GM23338 (cell line): ENCODE data around the gene TP73.

Experiments used
- EZH2 ChIP-seq: fragments of 200-600 bp; sonication (generic); IDR thresholded peaks from one replicate; pipeline ENCODE4 v1.8.0; 2017; ENCODE audit warnings: antibody characterized with exemption, mild to moderate bottlenecking, low read depth; ENCODE audit not compliant: unreplicated experiment
- EZH2phosphoT487 ChIP-seq: fragments of 200-600 bp; sonication (generic); IDR thresholded peaks from one replicate; pipeline ENCODE4 v1.8.1; 2018; ENCODE audit warnings: antibody characterized with exemption; ENCODE audit not compliant: unreplicated experiment
- POLR2AphosphoS5 ChIP-seq: IDR thresholded peaks from 2 replicates; pipeline ENCODE4 v1.6.1; 2016; ENCODE audit warnings: antibody characterized with exemption, low read depth
- TF ChIP-seq, protein P1 (sequence below), 2 experiments: fragments of 200-600 bp in 1 of 2; sonication (generic) in 1 of 2; conservative IDR thresholded peaks; 2 replicates each; pipeline versions ENCODE4 v1.5.1 to v1.6.1; 2016 to 2017; ENCODE audit warnings: antibody characterized with exemption in 2 of 2, low read depth in 2 of 2, mild to moderate bottlenecking in 2 of 2, moderate library complexity in 1 of 2
- TF ChIP-seq, protein P2 (sequence below): fragments of 250-450 bp; sonication (Bioruptor Pico); IDR thresholded peaks from 2 replicates; pipeline ENCODE4 v1.5.0; 2020; ENCODE audit warnings: mild to moderate bottlenecking, moderate library complexity

DNA sequence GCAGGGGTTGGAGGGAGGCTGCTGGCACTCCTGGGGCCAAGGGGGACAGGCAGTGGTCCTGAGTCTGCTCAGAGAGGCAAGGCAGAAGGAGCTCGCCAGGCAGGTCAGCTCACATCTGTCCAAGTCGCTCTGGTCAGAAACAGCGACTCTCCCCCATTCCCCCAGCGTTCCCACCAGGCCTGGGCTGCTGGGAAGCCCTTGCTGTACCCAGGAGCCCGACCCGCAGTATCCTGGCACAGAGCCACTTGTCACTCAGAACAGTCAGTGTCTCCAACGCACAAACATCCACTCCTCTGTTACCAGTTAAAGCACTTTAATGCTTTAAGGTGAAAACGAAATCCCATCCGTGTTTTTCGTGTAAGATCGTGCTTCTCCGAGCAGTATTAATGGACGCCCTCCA lies 83.4 kb downstream of the TP73 start:
- TF ChIP-seq, protein P1, sequence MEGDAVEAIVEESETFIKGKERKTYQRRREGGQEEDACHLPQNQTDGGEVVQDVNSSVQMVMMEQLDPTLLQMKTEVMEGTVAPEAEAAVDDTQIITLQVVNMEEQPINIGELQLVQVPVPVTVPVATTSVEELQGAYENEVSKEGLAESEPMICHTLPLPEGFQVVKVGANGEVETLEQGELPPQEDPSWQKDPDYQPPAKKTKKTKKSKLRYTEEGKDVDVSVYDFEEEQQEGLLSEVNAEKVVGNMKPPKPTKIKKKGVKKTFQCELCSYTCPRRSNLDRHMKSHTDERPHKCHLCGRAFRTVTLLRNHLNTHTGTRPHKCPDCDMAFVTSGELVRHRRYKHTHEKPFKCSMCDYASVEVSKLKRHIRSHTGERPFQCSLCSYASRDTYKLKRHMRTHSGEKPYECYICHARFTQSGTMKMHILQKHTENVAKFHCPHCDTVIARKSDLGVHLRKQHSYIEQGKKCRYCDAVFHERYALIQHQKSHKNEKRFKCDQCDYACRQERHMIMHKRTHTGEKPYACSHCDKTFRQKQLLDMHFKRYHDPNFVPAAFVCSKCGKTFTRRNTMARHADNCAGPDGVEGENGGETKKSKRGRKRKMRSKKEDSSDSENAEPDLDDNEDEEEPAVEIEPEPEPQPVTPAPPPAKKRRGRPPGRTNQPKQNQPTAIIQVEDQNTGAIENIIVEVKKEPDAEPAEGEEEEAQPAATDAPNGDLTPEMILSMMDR (conservative IDR thresholded peaks at IDR 0.05; ENCODE audit: low read depth in 2 of 2) = no peak
- TF ChIP-seq POLR2AphosphoS5 (no peak), EZH2 (no peak), EZH2phosphoT487 (no peak)
- TF ChIP-seq, protein P2, sequence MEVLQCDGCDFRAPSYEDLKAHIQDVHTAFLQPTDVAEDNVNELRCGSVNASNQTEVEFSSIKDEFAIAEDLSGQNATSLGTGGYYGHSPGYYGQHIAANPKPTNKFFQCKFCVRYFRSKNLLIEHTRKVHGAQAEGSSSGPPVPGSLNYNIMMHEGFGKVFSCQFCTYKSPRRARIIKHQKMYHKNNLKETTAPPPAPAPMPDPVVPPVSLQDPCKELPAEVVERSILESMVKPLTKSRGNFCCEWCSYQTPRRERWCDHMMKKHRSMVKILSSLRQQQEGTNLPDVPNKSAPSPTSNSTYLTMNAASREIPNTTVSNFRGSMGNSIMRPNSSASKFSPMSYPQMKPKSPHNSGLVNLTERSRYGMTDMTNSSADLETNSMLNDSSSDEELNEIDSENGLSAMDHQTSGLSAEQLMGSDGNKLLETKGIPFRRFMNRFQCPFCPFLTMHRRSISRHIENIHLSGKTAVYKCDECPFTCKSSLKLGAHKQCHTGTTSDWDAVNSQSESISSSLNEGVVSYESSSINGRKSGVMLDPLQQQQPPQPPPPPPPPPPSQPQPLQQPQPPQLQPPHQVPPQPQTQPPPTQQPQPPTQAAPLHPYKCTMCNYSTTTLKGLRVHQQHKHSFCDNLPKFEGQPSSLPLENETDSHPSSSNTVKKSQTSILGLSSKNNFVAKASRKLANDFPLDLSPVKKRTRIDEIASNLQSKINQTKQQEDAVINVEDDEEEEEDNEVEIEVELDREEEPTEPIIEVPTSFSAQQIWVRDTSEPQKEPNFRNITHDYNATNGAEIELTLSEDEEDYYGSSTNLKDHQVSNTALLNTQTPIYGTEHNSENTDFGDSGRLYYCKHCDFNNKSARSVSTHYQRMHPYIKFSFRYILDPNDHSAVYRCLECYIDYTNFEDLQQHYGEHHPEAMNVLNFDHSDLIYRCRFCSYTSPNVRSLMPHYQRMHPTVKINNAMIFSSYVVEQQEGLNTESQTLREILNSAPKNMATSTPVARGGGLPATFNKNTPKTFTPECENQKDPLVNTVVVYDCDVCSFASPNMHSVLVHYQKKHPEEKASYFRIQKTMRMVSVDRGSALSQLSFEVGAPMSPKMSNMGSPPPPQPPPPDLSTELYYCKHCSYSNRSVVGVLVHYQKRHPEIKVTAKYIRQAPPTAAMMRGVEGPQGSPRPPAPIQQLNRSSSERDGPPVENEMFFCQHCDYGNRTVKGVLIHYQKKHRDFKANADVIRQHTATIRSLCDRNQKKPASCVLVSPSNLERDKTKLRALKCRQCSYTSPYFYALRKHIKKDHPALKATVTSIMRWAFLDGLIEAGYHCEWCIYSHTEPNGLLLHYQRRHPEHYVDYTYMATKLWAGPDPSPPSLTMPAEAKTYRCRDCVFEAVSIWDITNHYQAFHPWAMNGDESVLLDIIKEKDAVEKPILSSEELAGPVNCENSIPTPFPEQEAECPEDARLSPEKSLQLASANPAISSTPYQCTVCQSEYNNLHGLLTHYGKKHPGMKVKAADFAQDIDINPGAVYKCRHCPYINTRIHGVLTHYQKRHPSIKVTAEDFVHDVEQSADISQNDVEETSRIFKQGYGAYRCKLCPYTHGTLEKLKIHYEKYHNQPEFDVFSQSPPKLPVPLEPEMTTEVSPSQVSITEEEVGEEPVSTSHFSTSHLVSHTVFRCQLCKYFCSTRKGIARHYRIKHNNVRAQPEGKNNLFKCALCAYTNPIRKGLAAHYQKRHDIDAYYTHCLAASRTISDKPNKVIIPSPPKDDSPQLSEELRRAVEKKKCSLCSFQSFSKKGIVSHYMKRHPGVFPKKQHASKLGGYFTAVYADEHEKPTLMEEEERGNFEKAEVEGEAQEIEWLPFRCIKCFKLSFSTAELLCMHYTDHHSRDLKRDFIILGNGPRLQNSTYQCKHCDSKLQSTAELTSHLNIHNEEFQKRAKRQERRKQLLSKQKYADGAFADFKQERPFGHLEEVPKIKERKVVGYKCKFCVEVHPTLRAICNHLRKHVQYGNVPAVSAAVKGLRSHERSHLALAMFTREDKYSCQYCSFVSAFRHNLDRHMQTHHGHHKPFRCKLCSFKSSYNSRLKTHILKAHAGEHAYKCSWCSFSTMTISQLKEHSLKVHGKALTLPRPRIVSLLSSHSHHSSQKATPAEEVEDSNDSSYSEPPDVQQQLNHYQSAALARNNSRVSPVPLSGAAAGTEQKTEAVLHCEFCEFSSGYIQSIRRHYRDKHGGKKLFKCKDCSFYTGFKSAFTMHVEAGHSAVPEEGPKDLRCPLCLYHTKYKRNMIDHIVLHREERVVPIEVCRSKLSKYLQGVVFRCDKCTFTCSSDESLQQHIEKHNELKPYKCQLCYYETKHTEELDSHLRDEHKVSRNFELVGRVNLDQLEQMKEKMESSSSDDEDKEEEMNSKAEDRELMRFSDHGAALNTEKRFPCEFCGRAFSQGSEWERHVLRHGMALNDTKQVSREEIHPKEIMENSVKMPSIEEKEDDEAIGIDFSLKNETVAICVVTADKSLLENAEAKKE (CRISPR knock-in tag) = no peak
